IMR-90 (cell line): ENCODE measurements around the gene CCER1. TPM values are rescaled to one million over a fixed set of nuclear protein-coding genes. Genes with fewer than 3 reads are reported as not detected.

Source experiments
- ATAC-seq: fragments of 200-7000 bp; cut with Tn5 transposase; 2 replicates; pipeline ENCODE4 v1.9.1; 2020; ENCODE audit warnings: low read depth, mild to moderate bottlenecking, moderate library complexity
- BruUV-seq: library from RNA; stranded (reverse); fragments of 400-500 nt; replicated peaks from 2 replicates; lab custom pipeline; 2021; lab: Mats Ljungman, UMichigan
- CTCF ChIA-PET: fragments of 300-600 bp; formaldehyde crosslinking; extraction: SDS; loops from one replicate; lab custom pipeline; 2021; ENCODE audit warnings: antibody characterized with exemption; lab: Yijun Ruan, JAX
- POLR2A ChIA-PET: fragments of 300-600 bp; sonication (Branson Sonifier 250); formaldehyde crosslinking; loops from one replicate; lab custom pipeline; 2022; ENCODE audit warnings: antibody characterized with exemption; ENCODE audit not compliant: unreplicated experiment; lab: Charles Lee
- DNase-seq: peaks from one replicate; pipeline ENCODE4 v3.0.0; 2013
- H2AFZ ChIP-seq: replicated peaks from 2 replicates; pipeline ENCODE3; 2013; ENCODE audit warnings: low read length, mild to moderate bottlenecking; ENCODE audit not compliant: poor library complexity
- H2AK5ac ChIP-seq: 2 replicates; pipeline ENCODE4 v1.6.1; 2013; ENCODE audit warnings: low read depth, low read length, inconsistent platforms
- H2AK9ac ChIP-seq: replicated peaks from 2 replicates; pipeline ENCODE3; 2013; ENCODE audit warnings: mild to moderate bottlenecking, low read depth, low read length, moderate library complexity; ENCODE audit not compliant: poor library complexity
- H2BK120ac ChIP-seq: 2 replicates; pipeline ENCODE4 v1.6.1; 2013; ENCODE audit warnings: low read depth, low read length, inconsistent platforms
- H2BK15ac ChIP-seq: 3 replicates; pipeline ENCODE4 v1.6.1; 2013; ENCODE audit warnings: low read depth, low read length, inconsistent platforms
- H2BK20ac ChIP-seq: 2 replicates; pipeline ENCODE4 v1.6.1; 2013; ENCODE audit warnings: low read depth, mild to moderate bottlenecking, inconsistent platforms, low read length, moderate library complexity
- H2BK5ac ChIP-seq: 2 replicates; pipeline ENCODE4 v1.6.1; 2013; ENCODE audit warnings: mild to moderate bottlenecking, low read depth, low read length, inconsistent platforms; ENCODE audit not compliant: poor library complexity, severe bottlenecking
- H3K14ac ChIP-seq: replicated peaks from 2 replicates; pipeline ENCODE4 v1.6.1; 2013; ENCODE audit warnings: low read depth, low read length, inconsistent platforms
- H3K18ac ChIP-seq: 2 replicates; pipeline ENCODE4 v1.6.1; 2013; ENCODE audit warnings: low read depth, low read length, control low read depth
- H3K23ac ChIP-seq: 2 replicates; pipeline ENCODE4 v1.6.1; 2013; ENCODE audit warnings: low read depth, low read length, inconsistent platforms
- H3K27ac ChIP-seq: 2 replicates; pipeline ENCODE4 v1.5.1; 2013; ENCODE audit warnings: mild to moderate bottlenecking, control low read depth, low read length; ENCODE audit not compliant: insufficient read depth
- H3K27me3 ChIP-seq: 2 replicates; pipeline ENCODE4 v1.6.1; 2013; ENCODE audit warnings: low read length; ENCODE audit not compliant: control insufficient read depth, insufficient read depth
- H3K36me3 ChIP-seq: 2 replicates; pipeline ENCODE4 v1.6.1; 2013; ENCODE audit warnings: low read length, mixed read lengths; ENCODE audit not compliant: control insufficient read depth, insufficient read depth
- H3K4ac ChIP-seq: 2 replicates; pipeline ENCODE4 v1.6.1; 2013; ENCODE audit warnings: low read depth, low read length, inconsistent platforms
- H3K4me1 ChIP-seq: 2 replicates; pipeline ENCODE4 v1.6.1; 2013; ENCODE audit warnings: low read length, mixed read lengths; ENCODE audit not compliant: control insufficient read depth, insufficient read depth
- H3K4me2 ChIP-seq: 2 replicates; pipeline ENCODE4 v1.6.1; 2013; ENCODE audit warnings: low read depth, mild to moderate bottlenecking, control low read depth, low read length, moderate library complexity
- H3K4me3 ChIP-seq: 2 replicates; pipeline ENCODE4 v1.5.1; 2013; ENCODE audit warnings: low read depth, mild to moderate bottlenecking, control low read depth, low read length, moderate library complexity; ENCODE audit not compliant: insufficient read depth
- H3K56ac ChIP-seq: 2 replicates; pipeline ENCODE4 v1.6.1; 2013; ENCODE audit warnings: low read length, inconsistent platforms; ENCODE audit not compliant: insufficient read depth; ENCODE audit errors: extremely low read depth
- H3K79me1 ChIP-seq, 2 experiments: 2 replicates each; pipeline ENCODE4 v1.6.1; 2013; ENCODE audit warnings: low read length in 2 of 2, inconsistent platforms in 1 of 2, low read depth in 1 of 2
- H3K9ac ChIP-seq: 2 replicates; pipeline ENCODE4 v1.6.1; 2013; ENCODE audit warnings: low read depth, low read length, control low read depth
- H3K9me1 ChIP-seq: 2 replicates; pipeline ENCODE4 v1.6.1; 2013; ENCODE audit warnings: low read length, inconsistent platforms; ENCODE audit not compliant: insufficient read depth
- H3K9me3 ChIP-seq: 2 replicates; pipeline ENCODE4 v1.6.1; 2013; ENCODE audit warnings: low read length; ENCODE audit not compliant: control insufficient read depth, insufficient read depth
- H4K20me1 ChIP-seq: 2 replicates; pipeline ENCODE4 v1.6.1; 2013; ENCODE audit warnings: low read length, inconsistent platforms; ENCODE audit not compliant: insufficient read depth
- H4K5ac ChIP-seq: 2 replicates; pipeline ENCODE4 v1.6.1; 2013; ENCODE audit warnings: mild to moderate bottlenecking, low read depth, low read length, control low read depth
- H4K8ac ChIP-seq, 2 experiments: 2 replicates each; pipeline ENCODE4 v1.6.1; 2013; ENCODE audit warnings: low read depth in 2 of 2, low read length in 2 of 2, control low read depth in 1 of 2, inconsistent platforms in 1 of 2
- H4K91ac ChIP-seq: 2 replicates; pipeline ENCODE4 v1.6.1; 2013; ENCODE audit warnings: low read depth, low read length, inconsistent platforms; ENCODE audit not compliant: insufficient read depth
- FOS ChIP-seq: fragments of 150-350 bp; IDR thresholded peaks from 2 replicates; pipeline ENCODE4 v1.6.1; 2016; ENCODE audit warnings: low read depth, low read length
- USF2 ChIP-seq: fragments of 150-350 bp; IDR thresholded peaks from 2 replicates; pipeline ENCODE4 v1.6.1; 2017; ENCODE audit warnings: mild to moderate bottlenecking, antibody characterized with exemption, low read length, low read depth
- WGBS, 2 experiments: methylation state at CpG; one replicate each; pipeline versions ENCODE4 v1.1.5 to v1.1.7; 2013; ENCODE audit warnings: missing lambda C conversion rate in 2 of 2; ENCODE audit not compliant: insufficient read length in 1 of 2; ENCODE audit errors: extremely low coverage in 2 of 2; 5-methylcytosine and 5-hydroxymethylcytosine counted together
- dilution Hi-C: fragments of 300-500 bp; cut with HindIII; formaldehyde crosslinking; loops from one replicate; pipeline ENCODE4 v1.14.3; 2018; ENCODE audit warnings: low sequenced_read_pairs; ENCODE audit not compliant: unreplicated experiment
- in situ Hi-C: fragments of 300-500 bp; cut with MboI; formaldehyde crosslinking; loops from 3 replicates; pipeline ENCODE4 v1.14.3; 2019; ENCODE audit warnings: low sequenced_read_pairs, inconsistent platforms, mixed read lengths
- intact Hi-C: fragments of 100-400 bp; cut with micrococcal nuclease; formaldehyde crosslinking; loops from 2 replicates; pipeline ENCODE4 v1.10.0; 2022
- polyA plus RNA-seq, 3 experiments: library from polyadenylated mRNA; depleted of rRNA; stranded (reverse); fragments of >200 nt; gene quantifications; 2 replicates each; pipeline ENCODE4 v1.2.3, GENCODE V29; 2012; ENCODE audit warnings: low replicate concordance in 1 of 3
- total RNA-seq: library from RNA; depleted of rRNA; stranded (reverse); fragments of >200 nt; gene quantifications from 2 replicates; pipeline ENCODE4 v1.2.3, GENCODE V29; 2012

The CCER1 gene
- total and polyA plus RNA-seq, 2 of the 4 experiments (the other 2 are of a cell fraction), result not detected

GRCh38 chr12:90995010-90995409 is 40.0 kb upstream of the CCER1 start:
- dilution Hi-C loops (loop anchor here (25.0 kb wide), 1 partner anchor 342 kb away; no protein-coding TSS in a partner anchor), intact Hi-C loops (loop anchor here (5.0 kb wide), 1 partner anchor 112 kb away; no protein-coding TSS in a partner anchor), in situ Hi-C loops (no loop called here)
- Histone ChIP-seq H3K56ac (no peak overlapping the region), H2BK20ac (no peak overlapping the region), H3K27me3 (no peaks in the 10 kb centered on the region), H4K20me1 (no peaks in the 10 kb centered on the region), H2BK15ac (no peak overlapping the region), H2BK120ac (no peak overlapping the region), H2AK5ac (no peak overlapping the region), H3K4me3 (no peak overlapping the region), H3K36me3 (no peaks in the 10 kb centered on the region), H3K27ac (no peak overlapping the region), H3K14ac (no peak overlapping the region), H3K79me1 (no peaks in the 10 kb centered on the region), H3K4me2 (peak overlapping the region; percentile 53; the same call in 1 of the 2 replicates), H3K23ac (no peak overlapping the region), H2AK9ac (no peak overlapping the region), H4K91ac (no peak overlapping the region), H4K5ac (no peak overlapping the region), H2AFZ (no peak overlapping the region), H3K9ac (no peak overlapping the region), H3K18ac (no peak overlapping the region), H3K4me1 (no peaks in the 10 kb centered on the region; the same call in 1 of the 2 replicates), H4K8ac (no peak overlapping the region), H3K4ac (no peak overlapping the region), H3K9me3 (0 out of 2 replicates have a peak, but pooled peaks cover 2% of the 10 kb centered on the region), H2BK5ac (no peak overlapping the region), H3K9me1 (no peaks in the 10 kb centered on the region)
- POLR2A ChIA-PET, result no interaction called here
- TF ChIP-seq USF2 (no peak), FOS (no peak)
- no TSS peak for BruUV-seq
- ATAC-seq (no peak), DNase-seq (no peak)
- CTCF ChIA-PET, result no interaction called here
- WGBS, 2 experiments, result no CpG with 5 or more reads among the region's 2 CpGs
